Heart right ventricle (tissue), 16 donors: ENCODE measurements around the gene TMEM181. TPM values are rescaled to one million over a fixed set of nuclear protein-coding genes. Genes with fewer than 3 reads are reported as not detected.

ENCODE experiments used
- ATAC-seq, 8 donors: fragments of 200-7000 bp; cut with Tn5 transposase; one replicate each; pipeline ENCODE4 v1.9.1; 2020; ENCODE audit warnings: mild to moderate bottlenecking in 8 of 8, moderate library complexity in 8 of 8, moderate number of reproducible peaks in 1 of 8
- DNase-seq, 2 donors: peaks; one replicate each; pipeline ENCODE4 v3.0.0-alpha.2; 2020
- H3K27ac ChIP-seq, 10 donors: fragments of 200-600 bp; sonication (generic) in 2 of 10; one replicate each; pipeline versions ENCODE4 v1.5.0 to v1.8.0; 2020 to 2022; ENCODE audit warnings: mild to moderate bottlenecking in 3 of 10
- H3K27me3 ChIP-seq, 7 donors: fragments of 200-600 bp; one replicate each; pipeline ENCODE4 v1.8.0; 2021 to 2022; ENCODE audit warnings: mild to moderate bottlenecking in 2 of 7
- H3K36me3 ChIP-seq, 9 donors: fragments of 200-600 bp; sonication (generic) in 1 of 9; one replicate each; pipeline versions ENCODE4 v1.5.0 to v1.8.0; 2020 to 2022; ENCODE audit warnings: mild to moderate bottlenecking in 2 of 9
- H3K4me1 ChIP-seq, 9 donors: fragments of 200-600 bp; sonication (generic) in 1 of 9; one replicate each; pipeline versions ENCODE4 v1.5.0 to v1.8.0; 2020 to 2022; ENCODE audit warnings: mild to moderate bottlenecking in 4 of 9
- H3K4me3 ChIP-seq, 10 donors: fragments of 200-600 bp; sonication (generic) in 2 of 10; one replicate each; pipeline versions ENCODE4 v1.5.0 to v1.8.0; 2020 to 2022; ENCODE audit warnings: mild to moderate bottlenecking in 7 of 10, moderate library complexity in 2 of 10
- H3K9me3 ChIP-seq, 11 donors: fragments of 200-600 bp in 10 of 11; sonication (generic) in 2 of 11; one replicate each; pipeline versions ENCODE4 v1.5.0 to v1.8.0; 2013 to 2022; ENCODE audit warnings: mild to moderate bottlenecking in 2 of 11, control low read depth in 1 of 11, moderate library complexity in 1 of 11
- CTCF ChIP-seq, 9 donors: fragments of 200-600 bp; sonication (generic) in 2 of 9; IDR thresholded peaks; one replicate each; pipeline versions ENCODE4 v1.5.0 to v1.8.0; 2021 to 2022; ENCODE audit warnings: antibody characterized with exemption in 9 of 9, mild to moderate bottlenecking in 5 of 9, moderate library complexity in 1 of 9
- WGBS, 2 donors: extraction: QIAGEN DNeasy Blood & Tissue Kit; methylation state at CpG; one replicate each; pipeline ENCODE4 v1.1.7; 2013; ENCODE audit warnings: inconsistent platforms in 1 of 2; 5-methylcytosine and 5-hydroxymethylcytosine counted together
- intact Hi-C, 10 donors: fragments of 100-400 bp; cut with DNase I; formaldehyde crosslinking; loops; one replicate each; pipeline versions ENCODE4 v1.11.1 to v1.14.2; 2022
- polyA plus RNA-seq, 2 donors: library from polyadenylated mRNA; stranded (reverse); fragments of 200-250 nt; gene quantifications; one replicate each; pipeline ENCODE4 v1.2.3, GENCODE V29; 2013
- total RNA-seq, 10 donors: library from RNA; stranded (reverse); fragmentation: NEBNext Ultra II Directional in 3 of 10; extraction: Animal tissue kit (Norgen Biotek cat#: 25700) in 3 of 10; gene quantifications; one replicate each; pipeline versions ENCODE4 v1.2.1 to v1.2.4, GENCODE V29; 2021 to 2023
- donor health status: Arrhythmogenic right ventricular cardiomyopathy.
- donor health status: ischemic (EF 13 %, LVEDD 7.1; RV severe dilation, severe dysfunction).
- donor health status: healthy with polysubstance abuse.
- donor health status: DM: no; HTN: yes; CAD: no.
- donor health status: DM: no; HTN: no; CAD: no.
- donor health status: ischemic (EF 25% LVEDD 6.9; RV normal size, moderate dysfunction).
- donor health status: ischemic (EF 25% LVEDD 5.7; RV mildly dilated, moderate dysfunction).
- donor health status: healthy.
- donor health status: DM: yes; HTN: yes; CAD: no.
- donor health status: Ischemic cardiomyopathy.
- donor health status: ischemic (EF 35%, LVEDD 5.7; RV mildly dilated, moderate dysfunction).
- donor health status: nonischemic (EF 11% LVEDD 7.7; RV severe dilation, severe dysfunction).
- donor health status: DM: yes; HTN: yes; CAD: no.
- donor health status: PGD.
- donor health status: ischemic (EF 29% LVEDD 5.4; RV normal size, mild dysfunction).
- donor health status: nonischemic (EF 23%, LVEDD 6.1; RV moderate dilation, normal function).

Gene TMEM181
- total and polyA plus RNA-seq, 12 donors: 5.9 to 13.4 (median 9.6) TPM

- Histone ChIP-seq H3K4me1 (no peaks in the 10 kb centered on the region), H3K36me3 (no peaks in the 10 kb centered on the region), H3K4me3 (no peak overlapping the region), H3K27me3 (peaks cover 0 to 5% (median 0%) of the 10 kb centered on the region in 7 donors), H3K9me3 (no peaks in the 10 kb centered on the region), H3K27ac (no peak overlapping the region)
- intact Hi-C loops: no loop called here
- TF ChIP-seq CTCF (IDR thresholded peaks at IDR 0.05): no peak
- WGBS, 2 donors: 82 to 85% methylated on average over 30 of the region's 30 CpGs
- no peak for DNase-seq
- no peak for ATAC-seq
Observed at GRCh38 chr6:158545043-158545966, 14.6 kb upstream of the TMEM181 start.

GRCh38 chr6:158548418-158549161 lies 11.3 kb upstream of the TMEM181 start:
- Histone ChIP-seq H3K27ac (no peak overlapping the region), H3K4me1 (no peaks in the 10 kb centered on the region), H3K9me3 (no peaks in the 10 kb centered on the region), H3K4me3 (no peak overlapping the region), H3K27me3 (peaks cover 0 to 5% (median 0%) of the 10 kb centered on the region in 7 donors), H3K36me3 (no peaks in the 10 kb centered on the region)
- ATAC-seq (no peak), DNase-seq (no peak)
- 75 to 82% methylated on average over 9 of the region's 9 CpGs for WGBS, 2 donors
- TF ChIP-seq CTCF (IDR thresholded peaks at IDR 0.05): no peak
- intact Hi-C loops: no loop called here

GRCh38 chr6:158552055-158552795 lies 7.7 kb upstream of the TMEM181 start:
- ATAC-seq (no peak), DNase-seq (no peak)
- H3K27me3 ChIP-seq: peaks cover 0 to under 1% (median 0%) of the 10 kb centered on the region in 7 donors
- no peak overlapping the region for H3K4me3 ChIP-seq
- H3K9me3 ChIP-seq: no peaks in the 10 kb centered on the region
- H3K36me3 ChIP-seq: no peaks in the 10 kb centered on the region
- H3K4me1 ChIP-seq: peaks cover 0 to 10% (median 0%) of the 10 kb centered on the region in 9 donors
- 70 to 71% methylated on average over 6 of the region's 6 CpGs for WGBS, 2 donors
- intact Hi-C loops: no loop called here
- TF ChIP-seq CTCF (IDR thresholded peaks at IDR 0.05): no peak
- H3K27ac ChIP-seq: no peak overlapping the region

- DNase-seq: no peak
- intact Hi-C loops: no loop called here
- WGBS, 2 donors: 88% methylated on average over 5 of the region's 5 CpGs
Observed at GRCh38 chr6:158552796-158553138, 7.1 kb upstream of the TMEM181 start.

More at GRCh38 chr6:158552796-158553138, 7.1 kb upstream of the TMEM181 start:
- H3K9me3 ChIP-seq: no peaks in the 10 kb centered on the region
- no peak overlapping the region for H3K4me3 ChIP-seq
- no peak overlapping the region for H3K27ac ChIP-seq
- no peaks in the 10 kb centered on the region for H3K36me3 ChIP-seq
- ATAC-seq: no peak
- no peak for TF ChIP-seq CTCF (IDR thresholded peaks at IDR 0.05)
- peaks cover 0 to 10% (median 0%) of the 10 kb centered on the region in 9 donors for H3K4me1 ChIP-seq
- H3K27me3 ChIP-seq: no peaks in the 10 kb centered on the region
